RWPE2 (cell line): ENCODE results near the gene MAN1C1.

Experiments used
- ATAC-seq: fragments of 200-7000 bp; cut with Tn5 transposase; 3 replicates; pipeline ENCODE4 v1.9.1; 2021; ENCODE audit warnings: low read depth
- DNase-seq: peaks from one replicate; pipeline ENCODE4 v3.0.0-alpha.2; 2020; ENCODE audit warnings: low spot score
- H3K27ac ChIP-seq: fragments of 450-650 bp; 2 replicates; pipeline ENCODE4 v1.5.1; 2017; ENCODE audit warnings: mild to moderate bottlenecking; ENCODE audit not compliant: poor library complexity, severe bottlenecking
- H3K27me3 ChIP-seq: fragments of 250-450 bp; sonication (Bioruptor Pico); 2 replicates; pipeline ENCODE4 v1.5.1; 2021; ENCODE audit warnings: mild to moderate bottlenecking, moderate library complexity; ENCODE audit not compliant: insufficient read depth, poor library complexity, severe bottlenecking
- H3K36me3 ChIP-seq: fragments of 250-450 bp; sonication (Bioruptor Pico); 2 replicates; pipeline ENCODE4 v1.5.1; 2020; ENCODE audit warnings: low read depth, mild to moderate bottlenecking, moderate library complexity
- H3K4me1 ChIP-seq: fragments of 250-450 bp; sonication (Bioruptor Pico); 2 replicates; pipeline ENCODE4 v1.5.1; 2021; ENCODE audit warnings: mild to moderate bottlenecking, moderate library complexity; ENCODE audit not compliant: insufficient read depth, poor library complexity, severe bottlenecking
- H3K4me3 ChIP-seq: fragments of 250-450 bp; sonication (Bioruptor Pico); 2 replicates; pipeline ENCODE4 v1.5.1; 2021; ENCODE audit warnings: mild to moderate bottlenecking, moderate library complexity; ENCODE audit not compliant: severe bottlenecking
- H3K9me3 ChIP-seq: fragments of 250-450 bp; sonication (Bioruptor Pico); 2 replicates; pipeline ENCODE4 v1.5.1; 2021; ENCODE audit warnings: mild to moderate bottlenecking, moderate library complexity; ENCODE audit not compliant: severe bottlenecking
- TF ChIP-seq, protein P1 (sequence below): fragments of 450-650 bp; IDR thresholded peaks from one replicate; pipeline ENCODE4 v1.5.1; 2017; ENCODE audit warnings: mild to moderate bottlenecking, moderate library complexity; ENCODE audit not compliant: poor library complexity, severe bottlenecking

Gene MAN1C1

DNA sequence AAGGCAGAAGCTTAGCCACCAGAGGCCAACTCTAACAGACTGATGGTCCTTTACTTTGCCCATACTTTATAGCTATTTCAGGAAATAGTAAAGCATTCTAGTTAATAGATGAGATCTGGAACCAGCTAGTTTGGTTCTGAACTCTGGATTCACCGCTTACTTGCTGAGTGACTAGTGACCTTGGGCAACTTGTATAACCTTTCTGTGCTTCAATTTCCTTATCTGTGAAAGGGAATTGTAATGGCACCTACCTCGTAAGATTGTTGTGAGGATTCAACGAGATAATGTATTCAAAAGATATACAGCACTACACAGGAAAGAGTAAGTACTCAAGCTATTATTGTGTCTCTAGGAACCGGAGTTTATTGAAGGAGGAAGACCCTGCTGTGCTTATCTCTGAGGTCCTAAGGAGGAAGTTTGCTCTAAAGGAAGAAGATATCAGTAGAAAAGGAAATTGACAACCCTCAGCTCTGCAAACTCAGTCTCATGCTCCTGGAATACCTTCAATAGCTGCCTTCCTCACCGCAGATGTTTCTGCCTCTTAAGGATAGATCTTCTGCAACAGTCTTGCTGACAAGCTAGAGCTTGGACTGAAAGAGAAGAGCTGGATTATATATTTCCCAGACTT, 215.1 kb downstream of the MAN1C1 start:
- no peaks in the 10 kb centered on the region for H3K27me3 ChIP-seq
- H3K4me1 ChIP-seq: no peaks in the 10 kb centered on the region
- no peak overlapping the region for H3K4me3 ChIP-seq
- ATAC-seq (no peak), DNase-seq (no peak)
- peaks cover 100% of the 10 kb centered on the region for H3K36me3 ChIP-seq
- H3K9me3 ChIP-seq: no peaks in the 10 kb centered on the region
- TF ChIP-seq, protein P1, sequence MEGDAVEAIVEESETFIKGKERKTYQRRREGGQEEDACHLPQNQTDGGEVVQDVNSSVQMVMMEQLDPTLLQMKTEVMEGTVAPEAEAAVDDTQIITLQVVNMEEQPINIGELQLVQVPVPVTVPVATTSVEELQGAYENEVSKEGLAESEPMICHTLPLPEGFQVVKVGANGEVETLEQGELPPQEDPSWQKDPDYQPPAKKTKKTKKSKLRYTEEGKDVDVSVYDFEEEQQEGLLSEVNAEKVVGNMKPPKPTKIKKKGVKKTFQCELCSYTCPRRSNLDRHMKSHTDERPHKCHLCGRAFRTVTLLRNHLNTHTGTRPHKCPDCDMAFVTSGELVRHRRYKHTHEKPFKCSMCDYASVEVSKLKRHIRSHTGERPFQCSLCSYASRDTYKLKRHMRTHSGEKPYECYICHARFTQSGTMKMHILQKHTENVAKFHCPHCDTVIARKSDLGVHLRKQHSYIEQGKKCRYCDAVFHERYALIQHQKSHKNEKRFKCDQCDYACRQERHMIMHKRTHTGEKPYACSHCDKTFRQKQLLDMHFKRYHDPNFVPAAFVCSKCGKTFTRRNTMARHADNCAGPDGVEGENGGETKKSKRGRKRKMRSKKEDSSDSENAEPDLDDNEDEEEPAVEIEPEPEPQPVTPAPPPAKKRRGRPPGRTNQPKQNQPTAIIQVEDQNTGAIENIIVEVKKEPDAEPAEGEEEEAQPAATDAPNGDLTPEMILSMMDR: no peak
- no peak overlapping the region for H3K27ac ChIP-seq

DNA sequence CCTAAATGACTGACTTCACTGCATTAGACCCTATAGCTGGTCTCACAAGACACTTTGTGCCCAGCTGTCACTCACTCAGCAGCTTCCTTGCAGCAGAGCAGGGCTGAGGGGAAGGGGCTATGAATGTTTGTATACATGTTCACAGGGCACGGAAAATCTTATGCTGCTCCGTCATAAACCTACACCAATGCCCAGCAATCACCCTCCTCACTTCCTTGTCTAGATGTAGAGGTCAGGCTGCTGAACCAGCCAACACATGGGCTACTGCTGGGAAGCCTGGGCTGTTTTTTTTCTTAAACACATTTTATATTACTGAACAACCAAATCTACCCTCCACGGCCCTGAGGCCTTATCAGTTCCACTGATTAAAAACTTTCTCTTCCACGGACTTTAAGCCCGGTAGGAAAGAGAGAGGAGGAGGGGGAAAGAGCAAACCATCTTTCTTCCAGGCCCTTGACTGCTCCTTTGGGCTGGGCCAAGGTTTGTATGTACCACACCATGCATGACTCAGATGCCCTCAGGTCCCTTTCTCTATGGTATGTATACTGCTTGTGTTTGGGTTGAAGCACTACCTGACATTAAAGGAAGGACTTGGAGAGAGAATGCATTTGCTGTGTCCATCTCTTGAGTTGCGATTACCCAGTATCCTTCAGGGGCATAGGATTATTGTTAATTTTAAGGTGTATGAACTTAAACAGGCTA, 215.9 kb downstream of the MAN1C1 start:
- Histone ChIP-seq H3K36me3 (peaks cover 100% of the 10 kb centered on the region), H3K27ac (no peak overlapping the region), H3K4me1 (no peaks in the 10 kb centered on the region), H3K9me3 (no peaks in the 10 kb centered on the region), H3K27me3 (no peaks in the 10 kb centered on the region), H3K4me3 (no peak overlapping the region)
- DNase-seq (no peak), ATAC-seq (0 out of 3 replicates have a peak, but pooled peaks have one; percentile 52)
- TF ChIP-seq, protein P1: no peak

DNA sequence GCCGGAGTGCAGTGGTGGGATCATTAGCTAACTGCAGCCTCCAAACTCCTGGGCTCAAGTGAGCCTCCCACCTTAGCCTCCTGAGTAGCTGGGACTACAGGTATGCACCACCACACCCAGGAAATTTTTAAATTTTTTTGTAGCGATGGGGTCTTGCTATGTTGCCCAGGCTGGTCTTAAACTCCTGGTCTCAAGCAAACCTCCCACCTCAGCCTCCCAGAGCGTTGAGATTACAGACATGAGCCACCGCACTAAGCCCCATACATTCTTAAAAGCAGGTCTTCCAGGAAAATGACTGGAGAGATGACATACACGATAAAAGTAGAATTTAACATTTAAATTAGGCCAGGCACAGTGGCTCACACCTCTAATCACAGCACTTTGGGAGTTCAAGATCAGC, 216.6 kb downstream of the MAN1C1 start:
- Histone ChIP-seq H3K9me3 (no peaks in the 10 kb centered on the region), H3K27ac (no peak overlapping the region), H3K4me3 (no peak overlapping the region), H3K36me3 (peaks cover 95% of the 10 kb centered on the region), H3K4me1 (no peaks in the 10 kb centered on the region), H3K27me3 (no peaks in the 10 kb centered on the region)
- ATAC-seq: no peak
- TF ChIP-seq, protein P1: no peak
- no peak for DNase-seq
